Activated CD8-positive, alpha-beta T cell treated with anti-CD3 and anti-CD28 coated beads for 36 hours (primary cell): Measurements from ENCODE around the gene CRKL. TPM values are rescaled to one million over a fixed set of nuclear protein-coding genes. Genes with fewer than 3 reads are reported as not detected.

Source experiments
- ATAC-seq: fragments of 200-7000 bp; cut with Tn5 transposase; one replicate; pipeline ENCODE4 v1.10.0; 2021; ENCODE audit warnings: mild to moderate bottlenecking, moderate library complexity
- CTCF ChIA-PET: fragments of 350-600 bp; sonication (Branson Sonifier 250); formaldehyde crosslinking; loops from one replicate; lab custom pipeline; 2021; ENCODE audit warnings: antibody characterized with exemption; lab: Charles Lee
- POLR2A ChIA-PET: fragments of 350-600 bp; sonication (Branson Sonifier 250); formaldehyde crosslinking; loops from one replicate; lab custom pipeline; 2021; ENCODE audit warnings: antibody characterized with exemption; lab: Charles Lee
- DNase-seq: peaks from one replicate; pipeline ENCODE4 v3.0.0-alpha.2; 2020
- H3K27ac Mint-ChIP-seq: one replicate; pipeline ENCODE4 v1.8.0; 2021; ENCODE audit warnings: mild to moderate bottlenecking, mixed read lengths
- H3K27me3 Mint-ChIP-seq: one replicate; pipeline ENCODE4 v1.8.0; 2021; ENCODE audit warnings: mixed read lengths
- H3K36me3 Mint-ChIP-seq: one replicate; pipeline ENCODE4 v1.8.0; 2021; ENCODE audit warnings: low read depth, mixed read lengths
- H3K4me1 Mint-ChIP-seq: one replicate; pipeline ENCODE4 v1.8.0; 2021; ENCODE audit warnings: low read depth, mixed read lengths
- H3K4me3 Mint-ChIP-seq: one replicate; pipeline ENCODE4 v1.8.0; 2021; ENCODE audit warnings: mild to moderate bottlenecking, moderate library complexity, mixed read lengths
- H3K9me3 Mint-ChIP-seq: one replicate; pipeline ENCODE4 v1.8.0; 2021; ENCODE audit warnings: mixed read lengths
- CTCF ChIP-seq: fragments of 200-600 bp; IDR thresholded peaks from one replicate; pipeline ENCODE4 v1.8.0; 2022; ENCODE audit warnings: antibody characterized with exemption, mild to moderate bottlenecking
- intact Hi-C: fragments of 100-400 bp; cut with micrococcal nuclease; formaldehyde crosslinking; loops from one replicate; pipeline ENCODE4 v1.10.0; 2022
- total RNA-seq, 2 experiments: library from RNA; stranded (reverse); gene quantifications; one replicate each; pipeline ENCODE4 v1.2.3, GENCODE V29; 2021

CRKL gene
- total RNA-seq, 2 experiments from 2014 or later: 99.1 to 102 TPM

GRCh38 chr22:20957102-20957682, 40.0 kb downstream of the CRKL start:
- ChIA-PET CTCF (interaction anchor here (1.4 kb wide), 1 partner anchor 146 kb away, joined by 4 read pairs; no protein-coding TSS in a partner anchor), POLR2A (interaction anchor here (0.7 to 1.1 kb wide), 2 partner anchors 25 to 42 kb away, joined by 3 to 4 read pairs; partner anchors contain the start of gene LZTR1)
- peaks cover 16% of the 10 kb centered on the region for H3K4me1 Mint-ChIP-seq
- peaks cover 9% of the 10 kb centered on the region for H3K36me3 Mint-ChIP-seq
- no peak overlapping the region for H3K27ac Mint-ChIP-seq
- no peak for ATAC-seq
- no peak for TF ChIP-seq CTCF
- no peaks in the 10 kb centered on the region for H3K9me3 Mint-ChIP-seq
- intact Hi-C loops: no loop called here
- H3K4me3 Mint-ChIP-seq: peak overlapping the region; percentile 41
- peaks cover 19% of the 10 kb centered on the region for H3K27me3 Mint-ChIP-seq
- DNase-seq: no peak

GRCh38 chr22:20957683-20958431, 40.6 kb downstream of the CRKL start:
- Mint-ChIP-seq H3K27me3 (peaks cover 19% of the 10 kb centered on the region), H3K4me1 (peaks cover 16% of the 10 kb centered on the region), H3K4me3 (peak overlapping the region; percentile 41), H3K9me3 (no peaks in the 10 kb centered on the region), H3K36me3 (peaks cover 9% of the 10 kb centered on the region), H3K27ac (no peak overlapping the region)
- no peak for TF ChIP-seq CTCF
- intact Hi-C loops: no loop called here
- ATAC-seq (peak; percentile 25), DNase-seq (no peak)
- POLR2A ChIA-PET: interaction anchor here (0.5 to 1.1 kb wide), 2 partner anchors 24 to 56 kb away, joined by 4 to 5 read pairs; partner anchors contain the start of gene LZTR1
- CTCF ChIA-PET: interaction anchor here (0.9 to 1.4 kb wide), 6 partner anchors 21 to 154 kb away, joined by 3 to 4 read pairs (median 3); partner anchors contain the start of gene THAP7

GRCh38 chr22:20959578-20960461, 42.6 kb downstream of the CRKL start:
- no peak overlapping the region for H3K27ac Mint-ChIP-seq
- CTCF ChIA-PET: interaction anchor here (0.8 to 2.1 kb wide), 6 partner anchors 8 to 43 kb away, joined by 3 to 10 read pairs (median 4); no protein-coding TSS in a partner anchor
- no peak for TF ChIP-seq CTCF
- H3K4me3 Mint-ChIP-seq: no peak overlapping the region
- ATAC-seq (no peak), DNase-seq (no peak)
- intact Hi-C loops: no loop called here
- POLR2A ChIA-PET: interaction anchor here (0.6 kb wide), 1 partner anchor 26 kb away, joined by 3 read pairs; no protein-coding TSS in a partner anchor
- no peaks in the 10 kb centered on the region for H3K36me3 Mint-ChIP-seq
- H3K9me3 Mint-ChIP-seq: no peaks in the 10 kb centered on the region
- peaks cover 29% of the 10 kb centered on the region for H3K27me3 Mint-ChIP-seq
- peaks cover 23% of the 10 kb centered on the region for H3K4me1 Mint-ChIP-seq

DNA sequence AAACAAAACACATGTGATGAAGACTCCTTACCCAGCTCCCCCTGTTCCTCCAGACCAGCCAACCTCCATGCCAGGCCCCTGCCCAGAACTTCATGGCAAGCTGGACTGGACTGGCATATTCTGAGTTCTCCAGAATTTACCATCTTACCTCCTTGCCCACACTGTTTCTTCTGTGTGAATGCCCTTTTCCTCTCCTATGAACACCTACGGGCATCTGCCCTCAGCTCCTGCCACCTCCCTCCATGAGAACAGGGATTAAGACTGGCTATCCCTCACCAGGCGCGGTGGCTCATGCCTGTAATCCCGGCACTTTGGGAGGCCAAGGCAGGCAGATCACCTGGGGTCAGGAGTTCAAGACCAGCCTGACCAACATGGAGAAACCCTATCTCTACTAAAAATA, 43.4 kb downstream of the CRKL start:
- TF ChIP-seq CTCF: no peak
- Mint-ChIP-seq H3K27me3 (peaks cover 29% of the 10 kb centered on the region), H3K4me1 (peaks cover 23% of the 10 kb centered on the region), H3K36me3 (no peaks in the 10 kb centered on the region), H3K9me3 (no peaks in the 10 kb centered on the region), H3K27ac (no peak overlapping the region), H3K4me3 (no peak overlapping the region)
- DNase-seq (no peak), ATAC-seq (no peak)
- intact Hi-C loops: no loop called here
- POLR2A ChIA-PET: interaction anchor here (0.6 kb wide), 1 partner anchor 27 kb away, joined by 3 read pairs; no protein-coding TSS in a partner anchor
- CTCF ChIA-PET: interaction anchor here (1.0 to 2.2 kb wide), 7 partner anchors 9 to 43 kb away, joined by 3 to 10 read pairs (median 5); no protein-coding TSS in a partner anchor
